ENCODE results near the gene DCTN5. TPM values are rescaled to one million over a fixed set of nuclear protein-coding genes. Genes with fewer than 3 reads are reported as not detected.

DCTN5 gene
- total and polyA plus RNA-seq, 2 of the 13 experiments (the other 11 are each of a cell fraction or from before 2014, with no cell fraction given), result 105 to 207 TPM

DNA sequence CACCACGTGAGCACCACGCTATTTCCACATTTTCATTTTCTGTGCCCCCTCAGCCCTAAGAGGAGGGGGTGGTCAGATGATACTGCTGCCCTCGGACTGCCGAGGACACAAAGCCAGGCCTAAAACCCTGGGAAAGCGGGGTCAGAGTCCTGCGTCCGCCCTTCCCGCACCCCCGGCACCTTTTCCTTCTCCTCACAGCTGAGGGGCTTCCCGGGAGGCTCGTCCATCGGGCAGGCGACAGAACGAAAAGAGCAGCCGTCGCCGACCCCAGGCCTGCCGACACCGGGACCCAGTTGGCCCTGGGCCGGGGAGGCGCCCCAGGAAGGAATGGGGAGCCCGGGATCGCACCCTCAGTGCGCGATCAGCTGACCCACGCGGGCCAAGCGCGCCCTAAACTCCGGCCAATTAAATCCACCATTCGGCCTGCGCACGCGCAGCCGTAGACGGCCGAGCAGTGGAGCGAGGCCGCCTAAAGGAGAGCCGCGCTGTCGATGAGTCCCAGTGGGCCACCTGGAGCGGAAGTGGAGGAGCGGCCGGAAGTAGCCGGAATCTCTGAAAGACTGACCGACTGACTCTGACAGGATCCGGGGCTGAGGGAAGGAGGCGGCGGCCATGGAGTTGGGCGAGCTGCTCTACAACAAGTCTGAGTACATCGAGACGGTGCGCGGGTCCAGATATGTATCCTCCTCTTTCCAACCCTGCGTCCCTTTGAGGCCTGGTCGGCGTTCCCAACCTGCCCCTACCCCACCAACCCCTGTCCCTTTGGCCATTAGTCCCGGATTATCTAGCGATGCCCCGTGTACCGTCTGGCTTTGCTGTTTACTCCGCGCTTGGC is at the start of gene DCTN5, which contains the start of gene PALB2 (continued):
- TF ChIP-seq ZNF432 (CRISPR knock-in tag; IDR thresholded peaks at IDR 0.05; ENCODE audit: borderline replicate concordance) (no peak), POGK (CRISPR knock-in tag; conservative IDR thresholded peaks at IDR 0.05) (peak; percentile 98), ZNF597 (CRISPR knock-in tag; IDR thresholded peaks at IDR 0.05) (peak; percentile 83; the same call in 1 of the 2 replicates), TARDBP (CRISPR knock-in tag; IDR thresholded peaks at IDR 0.05) (peak; percentile 99), ZFP37 (CRISPR knock-in tag; IDR thresholded peaks at IDR 0.05; ENCODE audit: borderline replicate concordance) (peak; percentile 86), HNF1A (IDR thresholded peaks at IDR 0.05; ENCODE audit: low read depth) (peak; percentile 43), HNF1A (CRISPR knock-in tag; IDR thresholded peaks at IDR 0.05; ENCODE audit: borderline replicate concordance) (peak; percentile 84; the same call in 1 of the 2 replicates), MIER2 (CRISPR knock-in tag; IDR thresholded peaks at IDR 0.05) (peak; percentile 71; the same call in 1 of the 2 replicates), IRF2 (CRISPR knock-in tag; IDR thresholded peaks at IDR 0.05) (peak; percentile 97), ZNF441 (CRISPR knock-in tag; IDR thresholded peaks at IDR 0.05; ENCODE audit: borderline replicate concordance) (peak; percentile 93), ATM (IDR thresholded peaks at IDR 0.05; ENCODE audit: borderline replicate concordance) (no peak), KDM2A (CRISPR knock-in tag; IDR thresholded peaks at IDR 0.05; ENCODE audit: borderline replicate concordance, low read depth) (peak; percentile 94), SAP130 (CRISPR knock-in tag; IDR thresholded peaks at IDR 0.05; ENCODE audit: low read depth) (peak; percentile 97), ARNT (IDR thresholded peaks at IDR 0.05) (no peak), ZNF883 (CRISPR knock-in tag; IDR thresholded peaks at IDR 0.05; ENCODE audit: not compliant biosample characterization) (peak; percentile 99), PHF20 (CRISPR knock-in tag; IDR thresholded peaks at IDR 0.05) (peak; percentile 97), CEBPB (IDR thresholded peaks at IDR 0.05; ENCODE audit: borderline replicate concordance, low read depth, low read length) (no peak)
- TF ChIP-seq, protein P1, sequence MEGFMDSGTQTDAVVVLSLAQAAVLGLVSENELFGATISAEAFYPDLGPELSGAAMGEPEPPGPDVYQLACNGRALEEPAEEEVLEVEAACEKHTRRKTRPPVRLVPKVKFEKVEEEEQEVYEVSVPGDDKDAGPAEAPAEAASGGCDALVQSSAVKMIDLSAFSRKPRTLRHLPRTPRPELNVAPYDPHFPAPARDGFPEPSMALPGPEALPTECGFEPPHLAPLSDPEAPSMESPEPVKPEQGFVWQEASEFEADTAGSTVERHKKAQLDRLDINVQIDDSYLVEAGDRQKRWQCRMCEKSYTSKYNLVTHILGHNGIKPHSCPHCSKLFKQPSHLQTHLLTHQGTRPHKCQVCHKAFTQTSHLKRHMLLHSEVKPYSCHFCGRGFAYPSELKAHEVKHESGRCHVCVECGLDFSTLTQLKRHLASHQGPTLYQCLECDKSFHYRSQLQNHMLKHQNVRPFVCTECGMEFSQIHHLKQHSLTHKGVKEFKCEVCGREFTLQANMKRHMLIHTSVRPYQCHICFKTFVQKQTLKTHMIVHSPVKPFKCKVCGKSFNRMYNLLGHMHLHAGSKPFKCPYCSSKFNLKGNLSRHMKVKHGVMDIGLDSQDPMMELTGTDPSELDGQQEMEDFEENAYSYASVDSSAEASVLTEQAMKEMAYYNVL (CRISPR knock-in tag; IDR thresholded peaks at IDR 0.05; ENCODE audit: borderline replicate concordance), result peak; percentile 96
